Fibroblast of skin of back (primary cell): ENCODE results near the gene CYCS. TPM values are rescaled to one million over a fixed set of nuclear protein-coding genes. Genes with fewer than 3 reads are reported as not detected.

Experiments
- DNase-seq: peaks from one replicate; pipeline ENCODE4 v3.0.0-alpha.2; 2013
- polyA plus RNA-seq, 2 experiments: library from polyadenylated mRNA; unstranded; fragments of 120-200 nt; gene quantifications; one replicate each; pipeline ENCODE4 v1.2.1, GENCODE V29; 2013; ENCODE audit not compliant: insufficient read length in 2 of 2

Gene CYCS
- 179 TPM for polyA plus RNA-seq (2013, experiment 1 of 2; ENCODE audit: insufficient read length)
- 103 TPM for polyA plus RNA-seq (2013, experiment 2 of 2; ENCODE audit: insufficient read length)

DNA sequence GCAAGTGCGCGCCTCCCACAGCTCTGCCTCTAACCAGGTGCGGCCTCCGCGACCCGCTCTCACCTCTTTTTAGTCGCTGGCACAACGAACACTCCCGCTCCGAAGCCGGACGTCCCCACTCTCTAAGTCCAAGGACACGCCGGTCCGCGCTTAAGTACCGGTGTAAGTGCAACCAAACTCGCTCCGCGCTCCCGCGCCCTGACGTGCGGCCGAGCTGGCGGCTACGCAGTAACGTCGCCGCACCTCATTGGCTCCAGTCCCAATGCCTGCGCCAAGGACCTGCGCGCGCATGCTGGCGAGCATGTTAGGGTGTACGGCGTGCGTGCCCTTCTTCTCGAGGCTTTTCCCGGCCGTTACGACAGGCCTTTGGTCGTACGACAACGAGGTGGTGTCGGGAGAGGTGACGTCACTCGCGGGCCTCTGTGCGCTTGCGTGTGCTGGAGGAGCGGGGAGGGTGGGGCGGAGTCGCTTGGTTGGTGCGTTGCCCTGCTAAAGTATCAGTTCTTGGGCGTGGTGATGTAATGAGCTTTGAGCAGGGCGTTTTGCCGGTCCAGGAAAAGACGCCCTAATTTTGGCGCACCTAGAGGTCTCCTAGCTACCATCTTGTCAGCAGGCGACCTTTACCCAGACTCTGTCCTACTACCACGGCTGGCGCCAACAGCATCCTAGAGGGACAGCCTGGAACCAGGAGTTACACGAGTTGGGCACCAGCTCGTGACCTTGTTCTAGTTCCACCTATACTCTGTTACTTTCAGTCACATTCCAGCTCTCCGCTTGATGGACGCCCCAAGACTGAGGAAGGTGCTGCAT is at the start of gene CYCS:
Gene CYCS (minus strand): TSS at position 124 of the 810 bp plus-strand sequence. CDS start 1,141 bp downstream, outside the sequence.
- peak; percentile 100 for DNase-seq

DNA sequence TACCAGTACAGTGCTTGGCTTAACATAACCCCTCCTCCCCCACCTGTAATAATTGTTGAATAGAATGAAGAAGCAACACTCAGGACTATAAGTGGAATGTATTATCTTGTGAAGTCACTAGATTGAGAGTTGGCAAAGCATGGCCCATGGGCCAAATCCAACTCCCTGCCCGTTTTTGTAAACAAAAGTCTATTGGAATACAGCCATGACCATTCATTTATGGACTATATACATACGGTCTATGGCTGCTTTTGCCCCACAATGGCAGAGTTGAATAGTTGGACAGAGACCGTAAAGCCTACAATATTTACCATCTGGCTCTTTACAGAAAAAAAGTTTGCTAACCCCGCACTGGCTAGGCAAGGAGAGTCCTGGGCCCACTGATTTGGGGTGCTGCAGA is 48.1 kb upstream of the CYCS start:
- no peak for DNase-seq

DNA sequence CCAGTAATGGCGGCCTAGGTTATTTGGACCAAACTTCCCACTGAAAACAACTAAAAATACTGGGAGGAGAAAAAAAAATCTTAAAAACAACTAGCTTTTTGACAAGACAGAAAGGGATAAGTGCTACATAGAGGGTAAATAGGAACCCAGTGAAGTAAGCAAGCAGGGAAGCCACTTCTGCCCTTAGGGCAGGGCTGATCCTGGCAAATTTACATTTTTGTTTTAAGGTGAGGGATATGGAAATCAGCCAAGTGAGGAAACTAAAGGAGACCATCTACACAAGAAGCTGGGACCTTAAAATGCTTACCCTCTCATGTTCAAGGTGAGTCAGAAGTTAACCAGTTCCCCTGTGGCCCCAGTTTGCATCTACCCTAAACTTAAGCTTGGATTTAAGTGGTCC is 46.5 kb upstream of the CYCS start:
- DNase-seq = no peak

DNA sequence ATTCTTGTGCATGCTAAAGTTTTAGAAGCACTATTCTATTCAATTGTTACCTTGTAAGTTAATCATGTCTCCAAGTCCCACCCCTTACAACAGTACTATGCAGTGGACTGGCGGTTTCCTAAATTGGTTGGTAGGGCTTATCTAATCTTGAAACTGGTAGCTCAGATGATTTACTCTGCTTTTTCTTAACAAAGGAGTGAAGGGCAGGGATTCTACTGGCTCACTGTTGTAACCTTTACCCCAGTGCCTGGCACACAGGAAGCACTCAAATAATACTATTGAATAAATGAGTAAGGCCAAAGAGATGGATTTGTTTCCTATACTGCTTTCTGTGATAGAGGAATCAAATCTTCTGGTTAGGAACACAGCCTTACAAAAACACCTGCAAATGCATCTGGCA is 46.0 kb upstream of the CYCS start:
- no peak for DNase-seq

DNA sequence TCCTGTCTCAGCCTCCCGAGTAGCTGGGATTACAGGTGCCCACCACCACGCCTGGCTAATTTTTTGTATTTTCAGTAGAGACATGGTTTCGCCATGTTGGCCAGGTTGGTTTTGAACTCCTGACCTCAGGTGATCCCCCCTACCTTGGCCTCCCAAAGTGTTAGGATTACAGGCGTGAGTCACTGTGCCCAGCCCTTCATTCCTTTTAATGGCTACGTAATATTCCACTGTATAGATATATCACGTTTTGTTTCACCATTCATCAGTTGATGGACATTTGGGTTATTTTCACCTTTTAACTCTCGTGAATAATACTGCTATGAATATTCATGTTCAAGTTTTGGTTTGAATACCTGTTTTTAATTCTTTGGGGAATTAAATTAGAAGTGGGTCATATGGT is 44.6 kb upstream of the CYCS start:
- DNase-seq = no peak

DNA sequence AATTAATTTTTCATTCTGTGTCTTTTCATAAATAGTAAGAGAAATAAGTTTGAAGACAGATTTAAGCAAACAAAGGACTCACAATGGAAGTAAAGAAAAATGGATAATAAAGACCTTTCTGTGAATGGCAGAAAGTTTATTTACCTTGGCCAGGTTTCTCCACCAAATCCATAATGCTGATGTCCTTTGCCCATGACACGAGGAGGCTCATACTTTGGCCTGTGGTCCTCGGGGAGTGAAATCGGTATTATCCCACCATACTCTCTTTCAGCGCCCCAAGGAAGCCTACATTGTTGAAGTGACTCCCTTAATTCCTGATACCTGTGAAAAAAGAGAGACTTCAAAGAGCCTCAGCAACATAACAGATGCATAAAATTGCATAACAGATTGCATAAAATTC is 43.1 kb upstream of the CYCS start:
- DNase-seq = no peak

DNA sequence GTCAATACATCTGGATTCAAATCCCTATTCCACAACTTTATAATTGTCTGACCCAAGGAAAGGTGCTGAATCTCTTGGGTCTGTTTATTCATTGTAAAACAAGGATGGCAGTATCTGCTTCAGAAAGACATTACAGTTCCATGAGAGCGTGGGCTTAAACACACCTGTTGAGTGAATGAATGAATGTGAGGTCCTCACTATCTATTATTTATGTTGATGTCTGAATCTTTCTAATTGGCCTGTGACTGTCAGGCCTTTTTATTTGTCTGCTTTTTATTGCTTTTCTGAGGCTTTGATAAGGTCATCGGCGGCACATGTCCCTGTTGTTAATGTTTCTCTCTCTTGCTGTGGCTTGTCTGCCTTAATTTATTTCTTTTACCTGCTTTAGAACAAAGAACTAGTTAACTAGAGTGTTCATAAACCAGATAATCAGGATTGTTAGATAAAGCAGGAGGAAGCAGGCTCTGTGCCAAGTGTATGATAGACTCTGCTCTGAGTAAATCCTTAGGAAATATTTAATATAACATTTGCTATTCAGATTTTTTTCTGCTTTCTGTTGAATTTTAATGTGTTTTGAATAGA is 42.3 kb upstream of the CYCS start:
- DNase-seq = no peak

DNA sequence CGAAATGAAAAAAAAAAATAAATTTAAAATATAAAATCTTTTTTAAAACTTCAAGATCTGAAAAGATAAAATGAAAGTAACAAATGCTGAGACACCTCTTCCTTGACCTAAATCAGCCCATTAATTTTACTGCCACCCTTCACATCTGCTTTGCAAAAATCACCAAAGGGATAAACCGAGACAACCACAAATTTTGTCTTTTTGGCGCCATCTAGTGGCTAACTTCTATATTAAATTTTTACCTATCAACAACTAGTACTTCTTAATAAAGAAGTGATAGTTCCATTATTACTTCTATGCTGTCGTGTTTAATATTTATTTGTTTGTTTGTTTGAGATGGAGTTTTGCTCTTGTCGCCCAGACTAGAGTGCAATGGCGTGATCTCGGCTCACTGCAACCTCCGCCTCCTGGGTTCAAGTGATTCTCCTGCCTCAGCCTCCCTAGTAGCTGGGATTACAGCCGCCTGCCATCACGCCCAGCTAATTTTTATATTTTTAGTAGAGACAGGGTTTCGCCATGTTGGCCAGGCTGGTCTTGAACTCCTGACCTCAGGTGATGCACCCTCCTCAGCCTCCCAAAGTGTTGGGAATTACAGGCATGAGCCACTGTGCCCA is 35.0 kb upstream of the CYCS start:
- DNase-seq = peak; percentile 40

DNA sequence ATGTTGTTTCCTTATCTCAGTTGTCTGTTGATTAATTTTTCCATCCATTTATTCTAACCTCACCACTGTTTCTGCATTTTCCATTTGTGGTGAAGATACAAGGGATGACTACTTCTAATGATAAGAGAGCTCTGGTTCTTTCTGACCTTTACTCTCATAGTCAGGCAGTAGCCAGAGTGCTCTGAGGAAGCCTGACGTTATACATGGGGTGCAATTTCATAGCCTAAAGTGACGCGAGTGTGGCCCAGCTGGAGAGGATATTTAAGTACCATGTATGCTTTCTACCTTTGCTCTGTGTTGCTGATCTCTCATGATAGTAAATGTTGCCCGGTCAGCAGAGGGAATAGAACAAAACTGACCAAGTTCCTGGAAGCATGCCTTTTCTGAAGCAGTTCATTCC is 33.9 kb upstream of the CYCS start:
- DNase-seq = no peak

DNA sequence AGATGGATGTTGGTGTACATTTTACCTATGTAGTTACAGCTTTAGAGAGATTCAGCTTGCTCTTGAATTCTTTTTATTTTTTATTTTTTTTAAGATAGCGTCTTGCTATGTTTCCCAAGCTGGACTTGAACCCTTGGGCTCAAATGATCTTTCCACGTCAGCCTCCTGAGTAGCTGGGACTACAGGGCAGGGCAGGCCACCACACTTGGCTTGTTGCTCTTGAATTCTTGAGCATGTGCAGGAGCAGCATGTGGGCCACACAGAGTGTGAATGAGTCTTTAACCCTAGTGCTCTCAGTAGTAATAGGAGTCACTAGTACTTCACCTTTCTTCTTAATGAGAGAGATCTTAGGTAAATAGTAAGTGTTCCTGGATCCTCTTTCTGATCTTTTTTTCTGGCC is 26.7 kb upstream of the CYCS start:
- DNase-seq = no peak

DNA sequence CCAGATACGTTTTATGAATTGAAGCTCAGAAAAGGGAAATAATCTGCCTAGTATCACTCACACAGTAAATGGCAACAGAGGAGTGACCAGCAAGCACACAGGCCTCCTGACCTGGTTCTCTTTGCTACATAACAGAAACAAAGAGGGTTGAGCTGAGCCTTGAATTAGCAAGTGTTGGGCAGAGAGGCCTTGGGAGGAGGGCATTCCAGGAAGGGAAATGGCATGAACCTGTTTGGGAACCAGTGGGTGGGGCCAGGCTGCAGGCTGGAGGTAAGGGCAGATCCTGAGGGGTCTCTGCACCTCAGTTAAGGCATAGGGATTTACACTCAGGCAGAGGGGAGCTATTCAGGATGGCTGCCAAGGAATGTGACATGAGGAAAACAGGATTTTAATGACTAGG is 24.8 kb upstream of the CYCS start:
- no peak for DNase-seq

DNA sequence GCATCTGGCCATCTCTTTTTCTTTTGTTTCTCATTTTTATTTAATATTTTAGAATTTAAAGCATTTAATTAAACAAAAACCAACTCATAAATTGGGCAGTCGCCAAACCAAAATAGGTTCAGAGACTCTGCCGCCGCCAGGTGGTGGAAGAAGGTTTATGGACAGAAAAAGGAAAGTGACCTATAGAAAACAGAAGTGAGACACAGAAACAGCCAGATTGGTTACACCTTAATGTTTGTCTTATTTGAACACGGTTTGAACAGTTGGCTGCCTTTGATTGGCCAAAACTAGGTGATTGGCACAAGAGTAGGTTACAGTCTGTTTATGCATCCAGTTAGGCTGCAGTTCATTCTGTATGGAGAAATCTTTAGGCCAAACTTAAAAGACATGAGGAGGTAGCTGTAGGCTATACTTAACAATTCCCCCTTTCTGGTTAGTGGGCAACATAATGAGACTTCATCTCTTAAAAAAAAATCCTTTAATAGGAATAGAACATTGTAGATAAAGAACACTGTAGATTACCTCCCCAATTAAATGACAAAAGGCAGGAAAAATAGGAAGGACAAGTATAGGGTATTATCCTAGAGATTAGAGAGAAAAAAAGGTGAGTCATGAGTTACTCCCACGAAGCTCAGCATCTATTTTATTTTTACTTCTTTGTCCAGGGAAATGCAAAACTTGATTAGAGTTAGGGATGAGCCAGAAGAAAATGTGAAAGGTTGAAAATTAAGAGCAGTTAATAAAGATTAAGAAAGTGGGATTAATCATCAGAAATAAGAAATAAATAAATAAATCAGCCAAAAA is 23.9 kb upstream of the CYCS start:
- DNase-seq = no peak

DNA sequence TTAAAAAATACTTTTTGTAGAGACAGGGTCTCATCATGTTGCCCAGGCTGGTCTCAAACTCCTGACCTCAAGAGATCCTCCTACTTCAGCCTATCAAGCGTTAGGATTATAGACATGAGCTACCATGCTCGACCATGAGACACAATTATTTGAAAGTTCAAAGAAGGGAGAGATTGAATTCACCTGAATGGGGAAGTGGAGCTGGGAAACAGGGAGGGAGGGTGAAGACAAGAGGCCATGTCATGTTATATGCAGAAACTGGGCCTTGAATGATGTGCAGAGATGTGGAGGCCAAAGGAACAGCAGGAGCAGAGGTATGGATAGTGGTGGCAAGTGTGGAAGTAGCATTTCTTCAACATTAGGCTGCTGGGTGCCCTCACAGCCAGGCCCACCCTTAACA is 18.7 kb upstream of the CYCS start:
- no peak for DNase-seq

DNA sequence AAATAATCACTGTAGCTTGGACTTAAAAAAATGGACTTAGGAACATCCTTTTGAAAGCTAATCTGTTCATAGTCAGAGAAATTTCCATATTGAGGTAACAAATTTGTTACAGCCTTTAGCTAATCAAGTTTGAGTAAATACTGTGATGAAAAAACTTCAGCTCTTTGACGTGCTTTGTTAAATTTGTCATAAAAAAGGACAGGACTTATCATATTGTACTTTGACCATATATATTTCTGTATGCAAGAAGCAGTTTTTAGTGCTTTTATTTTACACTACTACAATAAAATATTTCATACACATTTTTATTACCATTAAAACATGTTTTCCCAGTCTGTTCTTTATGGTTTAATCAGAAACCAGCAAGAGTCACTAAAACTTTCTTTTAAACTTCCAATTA is 14.5 kb upstream of the CYCS start:
- no peak for DNase-seq

DNA sequence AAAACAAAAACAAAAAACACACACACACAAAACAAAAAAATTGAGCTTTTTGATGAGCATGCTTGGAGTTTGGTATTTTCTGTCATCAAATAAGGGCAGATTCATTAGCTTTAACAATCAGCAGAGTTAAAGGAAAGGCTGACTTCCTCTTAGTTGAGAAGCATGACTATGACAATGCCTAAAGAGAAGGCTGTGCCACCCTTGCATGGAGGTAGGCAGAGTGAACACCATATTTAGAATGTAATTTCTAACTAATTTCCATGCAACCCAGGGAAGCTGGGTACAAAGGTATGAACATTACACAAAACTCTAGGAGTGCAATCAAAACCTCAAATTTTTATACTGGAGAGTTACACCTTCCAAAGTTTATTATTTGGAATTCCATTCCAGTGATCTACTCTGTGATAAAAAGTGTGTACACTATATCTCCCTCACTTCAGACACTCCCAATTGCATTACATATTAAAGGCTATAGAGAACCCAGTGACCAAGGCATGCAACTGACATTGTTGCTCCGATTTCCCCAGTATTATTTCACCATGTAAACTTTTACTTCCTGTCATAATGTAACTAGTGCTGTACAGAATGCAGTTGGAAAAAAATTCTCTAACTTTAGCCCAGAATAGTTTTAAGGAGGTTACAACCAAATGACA is 9.4 kb upstream of the CYCS start:
- no peak for DNase-seq

DNA sequence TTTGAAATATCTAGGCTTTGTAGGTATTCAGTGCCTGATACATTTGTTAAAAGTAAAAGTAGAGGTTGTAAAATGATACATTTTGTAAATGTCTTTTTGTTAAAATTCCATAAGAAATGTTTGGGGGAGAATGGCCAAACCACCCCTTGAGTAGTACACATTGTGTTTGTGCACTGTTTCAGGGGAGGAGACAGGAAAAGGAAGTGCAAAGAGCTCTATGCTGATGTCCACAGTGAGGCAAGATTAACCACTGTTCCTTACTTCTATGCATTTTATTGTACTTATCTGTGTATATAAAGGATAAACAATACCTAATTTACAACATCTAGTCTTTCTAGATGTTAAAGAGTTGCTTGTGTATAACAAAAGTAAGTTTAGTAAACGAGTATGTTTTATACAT is 7.4 kb upstream of the CYCS start:
- DNase-seq = no peak

DNA sequence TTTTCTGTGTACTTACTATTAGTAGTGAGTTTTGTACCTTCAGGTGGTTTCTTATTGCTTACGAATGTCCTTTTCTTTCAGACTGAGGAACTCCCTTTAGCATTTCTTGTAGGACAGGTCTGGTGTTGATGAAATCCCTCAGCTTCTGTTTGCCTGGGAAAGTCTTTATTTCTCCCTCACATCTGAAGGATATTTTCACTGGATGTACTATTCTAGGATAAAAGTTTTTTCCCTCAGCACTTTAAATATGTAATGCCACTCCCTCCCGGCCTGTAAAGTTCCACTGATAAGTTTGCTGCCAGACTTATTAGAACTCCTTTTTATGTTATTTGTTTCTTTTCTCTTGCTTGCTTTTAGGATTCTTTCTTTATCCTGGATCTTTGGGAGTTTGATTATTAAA is 1.7 kb upstream of the CYCS start:
- no peak for DNase-seq

DNA sequence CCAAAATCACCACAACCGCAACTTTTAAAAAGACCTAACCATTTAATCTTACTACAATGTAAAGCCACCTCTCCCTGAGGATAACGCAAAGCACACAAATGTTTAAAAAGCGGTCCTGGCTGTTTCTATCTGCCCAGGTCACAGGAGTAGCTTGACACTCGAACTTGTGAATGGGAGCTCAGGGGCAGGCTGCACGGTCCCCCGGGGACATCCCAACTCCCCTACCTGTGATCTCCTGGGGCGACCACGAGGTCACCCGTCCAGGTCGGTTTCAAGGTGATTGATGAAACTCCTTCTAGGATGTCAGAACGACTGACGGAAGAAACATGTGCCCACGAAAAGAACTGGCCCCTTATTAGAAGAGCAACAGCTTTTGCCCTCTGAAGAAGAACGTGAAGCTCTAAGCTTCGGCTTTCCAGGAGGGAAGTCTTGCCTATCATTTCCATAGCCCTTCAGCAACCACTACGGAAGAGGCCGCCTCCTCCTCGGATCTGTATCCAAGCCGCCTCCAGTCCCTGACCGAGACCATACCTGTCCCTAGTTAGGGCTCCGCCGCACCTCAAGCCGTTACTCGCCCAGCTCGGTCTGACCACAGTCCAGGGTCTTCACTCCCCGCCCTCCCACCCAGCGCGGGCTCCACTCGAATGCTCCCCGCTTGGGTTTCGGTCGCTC is 459 bp downstream of the CYCS start:
- DNase-seq = peak; percentile 2

DNA sequence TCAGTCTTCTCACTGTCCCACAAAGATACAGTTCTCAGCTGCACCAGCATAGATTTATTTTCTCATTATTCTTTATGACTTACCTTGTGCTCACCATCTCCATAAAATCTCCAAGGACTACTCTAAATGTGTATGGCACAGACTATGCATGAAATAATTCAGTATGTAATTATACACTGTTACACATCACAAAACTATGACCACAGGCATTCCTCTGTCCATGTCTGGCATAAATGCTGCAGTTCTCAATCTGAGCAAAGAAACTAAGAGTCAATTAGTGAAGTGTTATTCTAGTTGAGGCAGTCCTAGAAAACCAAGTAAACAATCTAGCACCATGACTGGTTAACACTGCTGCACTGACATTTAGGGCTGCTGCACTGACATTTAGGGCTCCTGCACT is 2.7 kb downstream of the CYCS start:
- peak; percentile 74 for DNase-seq

DNA sequence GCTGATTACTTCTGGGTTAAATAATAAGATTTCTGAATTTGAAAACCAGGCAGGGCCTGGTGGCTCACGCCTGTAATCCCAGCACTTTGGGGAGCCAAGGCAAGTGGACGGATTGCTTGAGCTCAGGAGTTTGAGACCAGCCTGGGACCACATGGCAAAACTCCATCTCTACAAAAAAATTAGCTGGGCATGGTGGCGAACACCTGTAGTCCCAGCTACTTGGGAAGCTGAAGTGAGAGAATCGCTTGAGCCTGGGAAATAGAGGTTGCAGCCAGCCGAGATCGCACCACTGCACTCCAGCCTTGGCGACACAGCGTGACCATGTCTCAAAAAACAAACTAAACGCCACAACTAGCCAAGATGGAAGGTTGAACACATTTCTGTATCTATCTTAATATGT is 3.5 kb downstream of the CYCS start:
- DNase-seq = no peak

DNA sequence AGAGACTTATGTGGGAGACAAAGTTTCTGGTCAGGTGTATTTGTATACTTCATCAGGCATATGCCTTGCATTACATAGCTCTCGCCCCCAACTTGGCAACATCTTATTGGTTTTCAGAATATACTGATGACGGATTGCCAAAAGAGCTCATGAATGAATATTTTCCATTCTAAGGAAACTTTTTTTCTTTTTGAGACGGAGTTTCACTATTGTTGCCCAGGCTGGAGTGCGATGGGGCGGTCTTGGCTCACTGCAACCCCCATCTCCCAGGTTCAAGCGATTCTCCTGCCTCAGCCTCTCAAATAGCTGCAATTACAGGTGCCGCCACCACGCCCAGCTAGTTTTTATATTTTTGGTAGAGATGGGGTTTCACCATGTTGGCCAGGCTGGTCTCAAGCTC is 6.0 kb downstream of the CYCS start:
- no peak for DNase-seq
